Ecto neural progenitor cell (in vitro differentiated cells): ENCODE data around the gene BAIAP2L1.
"Not testable (repeated sequence)": the region's sequence is repeated elsewhere in the genome, so short reads cannot be mapped to it uniquely, and the experiment has no call there.

Experiments
- DNase-seq: peaks from one replicate; pipeline ENCODE4 v3.0.0-alpha.2; 2018; ENCODE audit warnings: low spot score

BAIAP2L1 gene

GRCh38 chr7:98322331-98323270, 78.3 kb downstream of the BAIAP2L1 start:
- DNase-seq = no peak

GRCh38 chr7:98321301-98321700, 79.6 kb downstream of the BAIAP2L1 start:
- no peak for DNase-seq

GRCh38 chr7:98319176-98319575, 81.7 kb downstream of the BAIAP2L1 start:
- no peak for DNase-seq

GRCh38 chr7:98317366-98318040, 83.4 kb downstream of the BAIAP2L1 start:
- DNase-seq = no peak

- not testable (repeated sequence) for DNase-seq
Observed at GRCh38 chr7:98315994-98316527, 84.8 kb downstream of the BAIAP2L1 start.

- no peak for DNase-seq
Observed at GRCh38 chr7:98315318-98315993, 85.4 kb downstream of the BAIAP2L1 start.

- DNase-seq = no peak
Observed at GRCh38 chr7:98314469-98314868, 86.4 kb downstream of the BAIAP2L1 start.

- no peak for DNase-seq
Observed at GRCh38 chr7:98312201-98312600, 88.7 kb downstream of the BAIAP2L1 start.

- DNase-seq = no peak
Observed at GRCh38 chr7:98309566-98309965, 91.3 kb downstream of the BAIAP2L1 start.

GRCh38 chr7:98307971-98308466, 92.9 kb downstream of the BAIAP2L1 start:
- no peak for DNase-seq

GRCh38 chr7:98305951-98306535, 94.8 kb downstream of the BAIAP2L1 start:
- DNase-seq = no peak

- no peak for DNase-seq
Observed at GRCh38 chr7:98303906-98304305, 97.0 kb downstream of the BAIAP2L1 start.

GRCh38 chr7:98303176-98303865, 97.6 kb downstream of the BAIAP2L1 start:
- no peak for DNase-seq

- no peak for DNase-seq
Observed at GRCh38 chr7:98301693-98302470, 99.0 kb downstream of the BAIAP2L1 start.

- DNase-seq = no peak
Observed at GRCh38 chr7:98300595-98301372, 100.1 kb downstream of the BAIAP2L1 start.

GRCh38 chr7:98297626-98298286, 103.1 kb downstream of the BAIAP2L1 start:
- no peak for DNase-seq

GRCh38 chr7:98296833-98297232, 104.1 kb downstream of the BAIAP2L1 start:
- no peak for DNase-seq

GRCh38 chr7:98295467-98296192, 105.3 kb downstream of the BAIAP2L1 start:
- no peak for DNase-seq
